GM12865 (cell line): ENCODE results near the gene TTC27.

Experiments
- DNase-seq: peaks from one replicate; pipeline ENCODE4 v3.0.0; 2010; ENCODE audit warnings: low read depth
- H3K4me3 ChIP-seq: 2 replicates; pipeline ENCODE4 v1.5.1; 2011; ENCODE audit warnings: mild to moderate bottlenecking, low read depth, low read length, control low read depth
- CTCF ChIP-seq: IDR thresholded peaks from 2 replicates; pipeline ENCODE4 v1.5.1; 2011; ENCODE audit warnings: low read length, control low read depth, low read depth, inconsistent platforms; ENCODE audit not compliant: insufficient read depth; ENCODE audit errors: missing control alignments

Gene TTC27

GRCh38 chr2:32792416-32792815, 164.6 kb downstream of the TTC27 start:
- TF ChIP-seq CTCF = no peak
- H3K4me3 ChIP-seq = no peak overlapping the region
- DNase-seq = no peak

DNA sequence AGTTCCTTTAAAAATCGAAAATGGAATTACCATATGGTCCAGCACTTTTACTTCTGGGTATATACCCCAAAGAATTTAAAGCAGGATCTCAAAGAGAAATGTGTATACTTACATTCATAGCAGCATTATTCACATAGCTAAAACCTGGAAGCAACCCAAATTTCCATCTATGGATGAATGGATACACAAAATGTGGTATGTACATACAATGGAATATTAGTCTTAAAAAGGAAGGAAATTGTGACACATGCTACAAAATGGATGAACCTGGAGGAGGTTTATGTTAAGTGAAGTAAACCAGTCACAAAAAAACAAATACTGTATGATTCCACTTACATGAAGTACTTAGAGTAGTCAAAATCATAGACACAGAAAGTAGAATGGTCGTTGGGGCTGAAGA, 171.0 kb downstream of the TTC27 start:
- H3K4me3 ChIP-seq = no peak overlapping the region
- DNase-seq = no peak
- no peak for TF ChIP-seq CTCF

DNA sequence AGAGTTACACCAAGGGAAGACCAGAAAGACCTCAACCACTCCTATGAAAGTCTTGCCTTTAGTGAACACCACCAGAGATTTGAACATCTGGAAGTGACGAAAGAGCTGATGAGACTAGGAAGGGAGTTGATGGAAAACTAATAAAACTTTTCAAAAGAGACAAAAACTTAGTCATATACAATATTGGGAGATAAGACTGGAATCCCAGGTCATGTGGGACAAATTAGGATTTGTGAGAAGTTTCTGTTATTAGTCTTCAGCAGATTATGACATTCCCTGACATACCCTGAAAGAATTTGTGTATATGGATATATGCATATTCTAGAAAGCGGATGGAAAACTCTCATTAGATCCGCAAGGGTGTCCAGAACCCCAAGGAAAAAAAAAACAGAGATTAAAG, 173.9 kb downstream of the TTC27 start:
- H3K4me3 ChIP-seq = no peak overlapping the region
- DNase-seq = no peak
- TF ChIP-seq CTCF = no peak

DNA sequence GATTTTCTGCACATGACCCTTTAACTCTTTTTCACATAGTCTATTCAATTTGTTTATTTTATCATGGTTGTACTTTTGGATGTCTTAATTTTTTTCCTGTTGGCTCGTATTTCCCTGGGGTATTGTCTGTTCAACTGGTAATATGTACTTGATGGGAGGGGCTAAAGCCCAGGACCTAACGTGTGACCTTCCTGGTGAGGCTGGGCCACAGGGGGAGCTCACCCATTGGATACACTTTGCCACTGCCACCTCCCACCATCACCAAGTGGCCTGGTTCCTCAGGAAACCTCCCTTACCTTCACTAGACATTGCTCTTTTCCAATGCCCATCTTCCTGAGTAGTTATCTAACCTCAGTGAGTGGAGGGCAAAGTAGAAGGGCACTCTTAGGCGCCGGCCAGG, 175.0 kb downstream of the TTC27 start:
- no peak for TF ChIP-seq CTCF
- no peak for DNase-seq
- no peak overlapping the region for H3K4me3 ChIP-seq

GRCh38 chr2:32804205-32804604, 176.4 kb downstream of the TTC27 start:
- DNase-seq = no peak
- no peak for TF ChIP-seq CTCF
- no peak overlapping the region for H3K4me3 ChIP-seq

DNA sequence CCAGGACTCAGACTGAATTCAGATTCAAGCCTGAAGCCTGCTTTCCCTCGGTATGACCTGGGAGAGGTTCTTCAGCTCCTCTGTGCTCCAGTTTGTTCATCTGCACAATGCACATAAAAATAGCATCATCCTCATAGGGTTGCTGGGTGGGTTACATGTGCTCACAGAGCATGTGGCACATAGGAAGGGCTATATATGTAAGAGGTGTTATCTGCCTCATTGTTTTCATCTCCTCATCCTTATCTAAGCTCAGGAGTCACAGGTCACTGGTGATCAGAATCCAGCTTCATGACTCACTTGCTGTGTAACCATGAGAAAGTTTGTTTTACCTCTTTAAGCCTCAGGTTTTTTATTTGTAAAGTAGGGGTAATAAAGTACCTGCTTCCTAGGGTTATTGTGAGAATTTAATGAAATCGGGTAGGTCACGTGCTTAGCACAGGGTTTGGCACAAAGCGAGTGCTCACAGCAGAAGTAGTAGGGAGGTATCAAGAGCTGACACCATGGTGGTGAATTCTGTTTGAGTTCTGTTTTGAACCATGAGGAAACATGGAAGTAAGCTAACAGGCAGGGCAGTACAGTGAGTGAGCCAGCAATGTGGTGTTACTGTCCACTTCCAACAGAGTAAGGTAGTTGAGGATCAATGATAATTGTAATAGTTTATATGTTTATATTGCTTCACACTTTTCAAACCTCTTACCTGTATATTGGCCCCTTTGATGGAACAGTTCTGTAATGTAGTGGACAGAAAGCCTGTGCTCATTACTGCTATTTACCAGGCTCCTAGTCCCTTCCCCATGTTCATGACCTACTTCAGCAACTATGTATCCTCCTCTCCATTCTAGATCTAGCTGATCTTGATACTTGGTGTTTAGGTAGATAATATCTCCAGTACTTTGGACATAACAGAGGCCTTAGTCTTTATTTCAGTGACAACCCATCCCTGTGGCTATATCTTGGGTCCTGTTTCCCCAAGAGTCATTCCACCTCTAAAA, 177.6 kb downstream of the TTC27 start:
- DNase-seq = no peak
- no peak overlapping the region for H3K4me3 ChIP-seq
- no peak for TF ChIP-seq CTCF
